Upper lobe of left lung (tissue), 6 donors: ENCODE measurements around the gene SNAP47. TPM values are rescaled to one million over a fixed set of nuclear protein-coding genes. Genes with fewer than 3 reads are reported as not detected.
A peak's percentile ranks its signal among the peaks of the same experiment; 100 is the strongest.

Source experiments
- ATAC-seq, 2 donors: fragments of 200-7000 bp; cut with Tn5 transposase; one replicate each; pipeline ENCODE4 v1.9.1; 2022; ENCODE audit warnings: mild to moderate bottlenecking in 2 of 2, moderate library complexity in 2 of 2; ENCODE audit not compliant: low FRiP score in 2 of 2
- DNase-seq, 2 donors: peaks; one replicate each; pipeline ENCODE4 v3.0.0-alpha.2; 2019 to 2020
- H3K27ac ChIP-seq, 4 donors: fragments of 200-600 bp; sonication (generic); one replicate each; pipeline ENCODE4 v1.5.1; 2016 to 2019
- H3K27me3 ChIP-seq, 4 donors: fragments of 200-600 bp; sonication (generic); one replicate each; pipeline ENCODE4 v1.5.1; 2017 to 2019
- H3K36me3 ChIP-seq, 4 donors: fragments of 200-600 bp; sonication (generic); one replicate each; pipeline ENCODE4 v1.5.1; 2016 to 2019
- H3K4me1 ChIP-seq, 4 donors: fragments of 200-600 bp; sonication (generic); one replicate each; pipeline ENCODE4 v1.5.1; 2018 to 2019
- H3K4me3 ChIP-seq, 4 donors: fragments of 200-600 bp; sonication (generic); one replicate each; pipeline ENCODE4 v1.5.1; 2017 to 2019; ENCODE audit warnings: mild to moderate bottlenecking in 2 of 4, moderate library complexity in 1 of 4
- H3K9me3 ChIP-seq, 4 donors: fragments of 200-600 bp; sonication (generic); one replicate each; pipeline ENCODE4 v1.5.1; 2018 to 2019
- CTCF ChIP-seq, 6 experiments: fragments of 450-650 bp in 4 of 6; fragments of 200-600 bp in 2 of 6; sonication (generic) in 2 of 6; IDR thresholded peaks; one replicate each; pipeline ENCODE4 v1.5.1; 2016 to 2019; ENCODE audit warnings: antibody characterized with exemption in 6 of 6
- EP300 ChIP-seq, 4 donors: sonication (generic); formaldehyde crosslinking; IDR thresholded peaks; one replicate each; pipeline ENCODE4 v1.5.1; 2017; ENCODE audit warnings: antibody characterized with exemption in 4 of 4, control low read depth in 2 of 4
- POLR2A ChIP-seq, 4 donors: fragments of 450-650 bp; IDR thresholded peaks; one replicate each; pipeline ENCODE4 v1.5.1; 2016 to 2017; ENCODE audit warnings: antibody characterized with exemption in 4 of 4, mild to moderate bottlenecking in 2 of 4
- POLR2AphosphoS5 ChIP-seq, 2 donors: sonication (generic); formaldehyde crosslinking; IDR thresholded peaks; one replicate each; pipeline ENCODE4 v1.5.1; 2017; ENCODE audit warnings: antibody characterized with exemption in 2 of 2
- whole genome bisulfite sequencing, 2 donors: methylation state at CpG; one replicate each; pipeline ENCODE4 v1.1.5; 2017 to 2018; 5-methylcytosine and 5-hydroxymethylcytosine counted together
- total RNA-seq, 6 donors: library from RNA; depleted of rRNA in 4 of 6; stranded (reverse); fragments of >200 nt in 4 of 6; gene quantifications; one replicate each; pipeline versions ENCODE4 v1.1.0 to v1.2.1, GENCODE V29; 2016 to 2021
- donor health status: DM: no; HTN: no; CAD: no; lungs with moderate emphysema.
- donor health status: DM: no; HTN: yes; CAD: no; lungs with severe emphysema.

SNAP47 gene
- total RNA-seq, 6 donors from 2014 or later = 26.7 to 62.9 (median 35.1) TPM

GRCh38 chr1:227789084-227790033, 54.1 kb downstream of the SNAP47 start:
- DNase-seq (no peak), ATAC-seq (no peak)
- Histone ChIP-seq H3K4me1 (peaks cover 21 to 30% (median 23%) of the 10 kb centered on the region in 4 donors), H3K4me3 (peak overlapping the region in 3 of 4 donors; percentile 59 to 66 (median 64)), H3K9me3 (no peaks in the 10 kb centered on the region), H3K27me3 (no peaks in the 10 kb centered on the region), H3K27ac (peak overlapping the region in 2 of 4 donors; percentile 60 to 76), H3K36me3 (no peaks in the 10 kb centered on the region)
- 79 to 85% methylated on average over 10 to 23 of the region's 23 CpGs for WGBS, 2 donors
- TF ChIP-seq CTCF (IDR thresholded peaks at IDR 0.05) (peak in 1 of 6 experiments; percentile 12), EP300 (IDR thresholded peaks at IDR 0.05) (no peak), POLR2A (IDR thresholded peaks at IDR 0.05) (no peak)

DNA sequence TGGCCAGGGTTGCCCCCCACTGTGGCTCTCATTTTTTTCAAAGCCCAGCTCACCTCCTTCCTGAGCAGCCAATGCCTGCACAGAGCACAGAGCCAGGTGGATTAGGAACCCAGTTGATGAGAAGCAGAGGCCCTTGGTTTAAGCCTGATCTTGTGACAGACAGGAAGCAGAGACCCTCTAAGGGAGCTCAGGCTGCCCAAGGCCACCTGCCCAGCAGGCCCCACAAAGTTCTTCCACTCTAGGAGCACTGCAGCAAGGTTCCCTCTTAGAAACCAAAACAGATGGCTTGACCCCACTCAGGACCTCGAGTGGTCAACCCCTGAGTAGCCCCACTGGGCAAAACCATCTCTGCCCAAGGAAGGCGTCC, 54.8 kb downstream of the SNAP47 start:
- TF ChIP-seq POLR2AphosphoS5 (IDR thresholded peaks at IDR 0.05) (no peak), POLR2A (IDR thresholded peaks at IDR 0.05) (no peak), EP300 (IDR thresholded peaks at IDR 0.05) (no peak), CTCF (IDR thresholded peaks at IDR 0.05) (no peak)
- H3K4me3 ChIP-seq = no peak overlapping the region
- DNase-seq = no peak
- no peaks in the 10 kb centered on the region for H3K9me3 ChIP-seq
- no peaks in the 10 kb centered on the region for H3K36me3 ChIP-seq
- no peak for ATAC-seq
- 93 to 94% methylated on average over 2 of the region's 2 CpGs for WGBS, 2 donors
- no peak overlapping the region for H3K27ac ChIP-seq
- H3K27me3 ChIP-seq = no peaks in the 10 kb centered on the region
- peaks cover 21 to 30% (median 23%) of the 10 kb centered on the region in 4 donors for H3K4me1 ChIP-seq

GRCh38 chr1:227790868-227791267, 55.6 kb downstream of the SNAP47 start:
- H3K4me3 ChIP-seq = no peak overlapping the region

DNA sequence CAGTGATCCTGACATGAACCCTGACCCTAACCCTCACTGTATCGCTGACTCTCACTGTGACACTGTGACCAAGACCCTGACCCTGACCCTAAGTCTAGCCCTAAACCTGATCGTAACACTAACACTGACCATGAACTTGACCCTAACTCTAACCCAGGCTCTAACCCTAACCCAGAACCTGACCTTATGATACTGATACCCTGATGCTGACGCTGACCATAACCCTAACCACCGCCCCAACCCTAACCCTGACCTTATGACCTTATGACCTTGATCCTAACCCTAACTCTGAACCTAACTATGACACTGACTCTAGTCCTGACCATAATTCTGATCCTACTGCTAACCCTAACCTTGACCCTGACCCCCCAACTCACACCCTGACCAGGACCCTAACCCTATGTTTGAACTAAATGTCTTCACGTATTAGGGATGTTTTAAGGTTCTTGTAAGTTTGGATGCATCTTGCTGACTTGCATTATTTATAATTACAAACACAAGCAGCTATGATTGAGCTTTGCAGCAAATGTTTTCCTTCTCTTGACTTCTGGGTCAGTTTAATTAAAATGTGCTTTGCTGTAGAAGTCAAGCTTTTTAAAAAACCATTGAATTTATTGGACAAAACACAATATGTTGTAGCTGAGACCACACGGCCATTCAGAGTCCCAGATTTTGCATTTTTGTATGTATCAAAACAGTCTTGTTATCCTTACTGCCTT, 56.3 kb downstream of the SNAP47 start:
- H3K4me3 ChIP-seq = no peak overlapping the region
- H3K36me3 ChIP-seq = no peaks in the 10 kb centered on the region
- ATAC-seq (no peak), DNase-seq (no peak)
- H3K4me1 ChIP-seq = peaks cover 16 to 24% (median 18%) of the 10 kb centered on the region in 4 donors
- no peak overlapping the region for H3K27ac ChIP-seq
- WGBS, 2 donors = 91% methylated on average over 6 of the region's 6 CpGs
- no peaks in the 10 kb centered on the region for H3K9me3 ChIP-seq
- H3K27me3 ChIP-seq = no peaks in the 10 kb centered on the region
- TF ChIP-seq POLR2AphosphoS5 (IDR thresholded peaks at IDR 0.05) (no peak), EP300 (IDR thresholded peaks at IDR 0.05) (no peak)

More at GRCh38 chr1:227790868-227791267, 55.6 kb downstream of the SNAP47 start:
- H3K36me3 ChIP-seq = no peaks in the 10 kb centered on the region
- no peaks in the 10 kb centered on the region for H3K9me3 ChIP-seq
- no peak for DNase-seq
- 83 to 85% methylated on average over 4 of the region's 4 CpGs for WGBS, 2 donors
- no peak overlapping the region for H3K27ac ChIP-seq
- H3K27me3 ChIP-seq = no peaks in the 10 kb centered on the region
- ATAC-seq = no peak
- H3K4me1 ChIP-seq = peaks cover 21 to 30% (median 23%) of the 10 kb centered on the region in 4 donors
- TF ChIP-seq POLR2AphosphoS5 (IDR thresholded peaks at IDR 0.05) = no peak
- TF ChIP-seq EP300 (IDR thresholded peaks at IDR 0.05) = no peak
- no peak for TF ChIP-seq CTCF (IDR thresholded peaks at IDR 0.05)
- TF ChIP-seq POLR2A (IDR thresholded peaks at IDR 0.05) = no peak
